ENCODE results near the gene NTPCR.
"Not testable (repeated sequence)": the region's sequence is repeated elsewhere in the genome, so short reads cannot be mapped to it uniquely, and the experiment has no call there.

Gene NTPCR

GRCh38 chr1:232999956-233000625, 49.7 kb downstream of the NTPCR start:
- Histone ChIP-seq H3K27ac (no peak overlapping the region), H3K4me3 (no peak overlapping the region)

GRCh38 chr1:233003638-233004037, 53.2 kb downstream of the NTPCR start:
- not testable (repeated sequence) for H3K4me3 ChIP-seq, H3K27ac ChIP-seq

GRCh38 chr1:233004451-233004850, 54.0 kb downstream of the NTPCR start:
- Histone ChIP-seq H3K4me3 (no peak overlapping the region), H3K27ac (no peak overlapping the region)

DNA sequence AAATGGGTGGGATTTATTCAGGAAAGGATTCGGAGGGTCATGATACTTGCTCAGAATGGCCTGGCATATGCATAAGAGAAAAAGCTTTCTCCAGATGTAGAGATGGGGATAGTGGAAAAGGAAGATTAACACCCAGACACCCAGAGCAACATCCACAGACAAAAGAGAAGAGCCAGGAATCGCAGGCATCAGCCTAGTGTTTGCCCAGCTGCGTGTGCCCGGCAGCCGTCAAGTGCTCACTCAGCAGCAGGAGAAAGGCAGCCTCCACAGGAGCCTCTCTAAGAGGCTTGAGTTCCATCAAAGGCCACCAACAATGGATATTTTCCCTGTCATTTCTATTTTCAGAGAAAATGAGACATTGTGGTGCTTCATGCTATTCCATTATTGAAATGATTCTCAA, 54.7 kb downstream of the NTPCR start:
- no peak overlapping the region for H3K4me3 ChIP-seq
- no peak overlapping the region for H3K27ac ChIP-seq

DNA sequence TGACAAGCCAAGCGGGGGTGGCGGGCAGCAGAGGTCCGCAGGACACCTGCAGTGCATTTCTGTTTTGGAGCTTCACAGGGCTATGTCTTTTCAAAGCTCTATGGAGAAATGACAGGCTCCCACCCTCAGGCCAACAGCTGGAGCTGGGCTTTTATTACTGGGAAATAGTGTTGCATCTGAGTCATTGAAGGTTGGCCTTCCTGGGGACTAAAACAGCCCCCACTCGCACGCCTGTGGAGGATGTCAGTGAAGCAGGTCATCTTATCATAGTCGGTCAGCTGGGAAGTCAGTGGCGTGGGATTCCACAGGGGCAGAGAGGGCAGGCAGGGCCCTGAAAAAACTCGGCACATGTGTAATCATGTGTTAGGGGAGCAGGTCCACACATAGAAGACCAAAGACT, 55.3 kb downstream of the NTPCR start:
- Histone ChIP-seq H3K4me3 (no peak overlapping the region), H3K27ac (no peak overlapping the region)

DNA sequence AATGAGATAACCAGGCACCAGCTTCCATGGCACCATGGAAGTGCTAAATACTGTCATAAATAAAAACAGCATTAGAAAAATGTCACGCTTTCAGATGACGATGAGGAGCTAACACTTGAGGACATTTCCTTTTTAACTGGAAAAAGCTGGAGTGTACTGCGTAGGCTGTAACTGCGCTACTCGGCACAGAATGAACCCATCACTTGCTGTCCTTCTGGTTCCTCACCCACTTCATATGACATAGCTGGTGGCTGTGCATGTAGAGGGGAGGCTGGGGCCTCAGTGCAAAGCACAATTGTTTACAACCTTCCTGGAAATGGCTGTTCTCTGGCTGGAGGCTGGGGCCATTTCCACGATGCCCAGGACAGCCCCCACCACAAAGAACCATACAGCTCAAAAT, 55.7 kb downstream of the NTPCR start:
- Histone ChIP-seq H3K27ac (no peak overlapping the region), H3K4me3 (no peak overlapping the region)

- Histone ChIP-seq H3K4me3 (no peak overlapping the region), H3K27ac (no peak overlapping the region)
Measured at GRCh38 chr1:233006541-233006973, 56.1 kb downstream of the NTPCR start.

GRCh38 chr1:233010146-233010545, 59.7 kb downstream of the NTPCR start:
- Histone ChIP-seq H3K4me3 (no peak overlapping the region), H3K27ac (no peak overlapping the region)

DNA sequence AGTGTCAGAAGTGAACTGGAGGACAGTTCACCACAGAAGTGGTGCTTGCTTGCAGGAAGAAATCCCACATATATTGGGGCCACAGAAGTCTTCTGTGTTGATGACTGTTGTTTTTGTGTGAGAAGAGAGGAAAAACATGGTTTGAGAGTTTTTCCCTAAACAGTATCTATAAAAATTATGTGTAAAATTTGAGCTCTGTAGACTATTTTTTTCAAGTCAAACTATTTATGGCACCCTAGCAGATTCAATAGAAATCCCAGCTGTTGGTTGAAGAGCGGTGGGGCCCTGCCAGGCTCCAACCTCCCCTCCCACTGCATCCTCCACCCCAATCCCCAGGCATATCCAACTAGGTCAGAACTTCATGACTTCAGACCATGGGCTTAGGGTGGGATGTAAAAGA, 61.6 kb downstream of the NTPCR start:
- H3K27ac ChIP-seq, result no peak overlapping the region
- H3K4me3 ChIP-seq, result no peak overlapping the region

- Histone ChIP-seq H3K4me3 (no peak overlapping the region), H3K27ac (no peak overlapping the region)
Measured at GRCh38 chr1:233015965-233016364, 65.6 kb downstream of the NTPCR start.

GRCh38 chr1:233016798-233017197, 66.4 kb downstream of the NTPCR start:
- no peak overlapping the region for H3K27ac ChIP-seq
- H3K4me3 ChIP-seq, result no peak overlapping the region

GRCh38 chr1:233019083-233019482, 68.7 kb downstream of the NTPCR start:
- Histone ChIP-seq H3K27ac (no peak overlapping the region), H3K4me3 (no peak overlapping the region)

DNA sequence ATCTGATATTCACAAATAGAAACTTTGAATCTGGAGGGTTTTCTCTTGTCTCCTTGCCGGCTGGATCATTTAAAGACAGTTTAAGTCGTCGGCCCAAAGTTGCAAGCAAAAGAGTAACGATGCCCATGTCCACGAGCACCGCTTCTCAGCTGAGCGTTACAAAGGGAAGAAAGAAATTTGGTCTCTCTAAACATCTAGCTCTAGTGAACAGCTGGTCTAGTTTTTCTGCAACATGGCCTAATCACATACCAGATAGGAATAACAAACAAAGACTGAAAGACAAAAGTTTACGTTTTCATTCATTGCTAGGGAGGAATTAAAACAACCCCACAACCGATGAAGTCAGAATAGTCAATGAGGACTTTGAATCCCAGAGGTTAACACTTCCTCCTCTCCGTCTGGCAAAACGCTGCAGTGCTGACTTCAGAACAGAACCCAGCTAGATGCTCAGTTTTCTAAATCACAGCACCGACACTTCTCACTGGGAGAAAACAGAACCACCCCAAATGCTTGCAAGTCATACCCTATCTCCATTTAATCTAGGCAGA, 69.4 kb downstream of the NTPCR start:
- Histone ChIP-seq H3K4me3 (no peak overlapping the region), H3K27ac (no peak overlapping the region)

DNA sequence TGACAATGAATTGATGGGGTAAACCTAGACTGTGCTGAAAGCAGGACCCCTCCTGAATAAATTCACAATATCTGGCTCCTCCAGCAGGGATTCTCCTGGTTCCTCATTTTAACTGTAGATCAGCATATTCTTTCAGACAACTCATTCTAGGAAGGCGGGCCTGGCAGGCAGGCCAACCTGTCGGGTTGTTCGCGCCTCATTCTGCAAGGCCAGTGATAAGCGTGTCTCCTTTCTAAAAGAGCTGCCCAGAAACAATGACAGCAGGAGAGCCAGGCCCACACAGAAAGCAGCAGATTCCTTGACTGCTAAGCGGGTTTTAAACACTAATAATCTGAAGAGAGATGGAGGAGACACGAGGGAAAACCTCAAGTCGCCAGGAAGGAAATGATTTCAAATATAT, 70.0 kb downstream of the NTPCR start:
- Histone ChIP-seq H3K27ac (no peak overlapping the region), H3K4me3 (no peak overlapping the region)

DNA sequence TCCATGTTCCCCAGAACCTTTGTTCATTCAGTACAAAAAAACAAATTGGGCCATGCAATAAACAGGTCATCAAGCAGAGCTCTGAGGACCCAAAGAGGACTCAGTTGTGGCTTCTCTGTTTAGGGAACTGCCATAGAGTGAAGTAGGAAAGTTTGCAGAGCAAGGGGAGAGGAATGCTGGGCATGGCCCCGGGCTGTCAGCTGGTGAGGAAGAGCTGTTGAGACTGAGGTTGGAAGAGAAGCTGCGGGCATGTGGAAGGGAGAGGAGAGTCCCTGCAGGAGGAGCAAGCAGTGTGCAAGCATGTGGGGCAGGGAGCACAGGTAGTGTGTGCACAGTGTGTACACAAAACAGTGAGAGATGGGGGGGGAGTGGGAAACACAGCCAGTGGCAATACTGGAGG, 71.8 kb downstream of the NTPCR start:
- Histone ChIP-seq H3K4me3 (no peak overlapping the region), H3K27ac (no peak overlapping the region)

- Histone ChIP-seq H3K4me3 (no peak overlapping the region), H3K27ac (peak overlapping the region in 1 of 21 experiments; percentile 27)
Measured at GRCh38 chr1:233024199-233024598, 73.8 kb downstream of the NTPCR start.

GRCh38 chr1:233025157-233025556, 74.7 kb downstream of the NTPCR start:
- H3K4me3 ChIP-seq, result no peak overlapping the region
- peak overlapping the region in 4 of 21 experiments; percentile 2 to 44 (median 7) for H3K27ac ChIP-seq

- no peak overlapping the region for H3K4me3 ChIP-seq
- H3K27ac ChIP-seq, result peak overlapping the region in 2 of 21 experiments; percentile 2 to 44
Measured at GRCh38 chr1:233025567-233025966, 75.2 kb downstream of the NTPCR start.

DNA sequence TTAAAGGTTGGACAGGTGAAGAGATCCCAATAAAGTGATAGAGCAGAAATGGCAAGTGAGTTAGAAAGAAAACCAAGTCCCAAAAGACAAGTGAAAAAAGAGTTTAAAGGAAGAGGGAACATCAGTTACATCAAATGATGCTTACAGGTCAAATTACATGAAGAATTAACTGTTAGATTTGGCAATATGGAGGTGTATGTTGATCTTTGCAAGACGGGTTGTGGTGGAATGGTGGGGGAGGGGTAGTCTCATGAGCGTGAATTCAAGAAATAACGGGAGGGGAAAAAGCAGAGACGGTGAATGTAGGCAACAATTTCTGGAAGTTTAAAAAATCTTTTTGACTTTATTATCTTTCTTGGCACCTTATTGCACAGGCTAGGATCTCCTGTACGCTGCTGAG, 76.6 kb downstream of the NTPCR start:
- no peak overlapping the region for H3K27ac ChIP-seq
- H3K4me3 ChIP-seq, result no peak overlapping the region

- H3K27ac ChIP-seq, result no peak overlapping the region
- no peak overlapping the region for H3K4me3 ChIP-seq
Measured at GRCh38 chr1:233031521-233031920, 81.1 kb downstream of the NTPCR start.

- Histone ChIP-seq H3K27ac (no peak overlapping the region), H3K4me3 (no peak overlapping the region)
Measured at GRCh38 chr1:233032916-233033315, 82.5 kb downstream of the NTPCR start.

GRCh38 chr1:233033361-233033760, 83.0 kb downstream of the NTPCR start:
- H3K27ac ChIP-seq, result no peak overlapping the region
- H3K4me3 ChIP-seq, result no peak overlapping the region
